ENCODE results near the gene PDE6B.

Gene PDE6B

GRCh38 chr4:600850-601515 lies 24.4 kb upstream of the PDE6B start:
- no peak for DNase-seq (ENCODE audit: low spot score)

- DNase-seq (ENCODE audit: low spot score), result no peak
Measured at GRCh38 chr4:601612-602558, 23.5 kb upstream of the PDE6B start.

- no peak for DNase-seq (ENCODE audit: low spot score)
Measured at GRCh38 chr4:602559-602942, 22.8 kb upstream of the PDE6B start.

GRCh38 chr4:604131-604530 lies 21.2 kb upstream of the PDE6B start:
- DNase-seq (ENCODE audit: low spot score), result no peak

- no peak for DNase-seq (ENCODE audit: low spot score)
Measured at GRCh38 chr4:605702-606425, 19.5 kb upstream of the PDE6B start.

- DNase-seq (ENCODE audit: low spot score), result no peak
Measured at GRCh38 chr4:608236-608635, 17.1 kb upstream of the PDE6B start.

GRCh38 chr4:609400-610050 lies 15.8 kb upstream of the PDE6B start:
- DNase-seq (ENCODE audit: low spot score), result no peak

- DNase-seq (ENCODE audit: low spot score), result no peak
Measured at GRCh38 chr4:610411-611261, 14.7 kb upstream of the PDE6B start.

GRCh38 chr4:612052-612748 lies 13.2 kb upstream of the PDE6B start:
- no peak for DNase-seq (ENCODE audit: low spot score)

GRCh38 chr4:612749-613125 lies 12.6 kb upstream of the PDE6B start:
- no peak for DNase-seq (ENCODE audit: low spot score)

GRCh38 chr4:613126-613525 lies 12.2 kb upstream of the PDE6B start:
- no peak for DNase-seq (ENCODE audit: low spot score)

- no peak for DNase-seq (ENCODE audit: low spot score)
Measured at GRCh38 chr4:616091-616490, 9.3 kb upstream of the PDE6B start.

- no peak for DNase-seq (ENCODE audit: low spot score)
Measured at GRCh38 chr4:616911-617643, 8.3 kb upstream of the PDE6B start.

GRCh38 chr4:617644-618641 lies 7.4 kb upstream of the PDE6B start:
- no peak for DNase-seq (ENCODE audit: low spot score)

- no peak for DNase-seq (ENCODE audit: low spot score)
Measured at GRCh38 chr4:620201-620600, 5.2 kb upstream of the PDE6B start.

- DNase-seq (ENCODE audit: low spot score), result no peak
Measured at GRCh38 chr4:620851-621261, 4.5 kb upstream of the PDE6B start.

GRCh38 chr4:621296-622070 lies 3.9 kb upstream of the PDE6B start:
- DNase-seq (ENCODE audit: low spot score), result no peak
